Transverse colon (tissue), 3 donors: ENCODE results near the gene AKAP9.

Experiments
- CTCF ChIP-seq, 5 experiments: fragments of 200-600 bp in 3 of 5; fragments of 450-650 bp in 2 of 5; sonication (generic) in 3 of 5; IDR thresholded peaks; 1 replicate in 2 of 5; 2 replicates in 3 of 5; pipeline ENCODE4 v1.5.1; 2016 to 2017; ENCODE audit warnings: antibody characterized with exemption in 5 of 5, inconsistent platforms in 3 of 5, mild to moderate bottlenecking in 2 of 5, moderate library complexity in 1 of 5
- POLR2A ChIP-seq: fragments of 450-650 bp; IDR thresholded peaks from one replicate; pipeline ENCODE4 v1.6.1; 2016; ENCODE audit warnings: antibody characterized with exemption, mild to moderate bottlenecking, moderate library complexity

GRCh38 chr7:92051655-92052054, 111.0 kb downstream of the AKAP9 start:
- no peak for TF ChIP-seq CTCF (IDR thresholded peaks at IDR 0.05)
- TF ChIP-seq POLR2A = no peak
